Ecto neural progenitor cell (in vitro differentiated cells): Measurements from ENCODE around the gene GCC2.
"Not testable (repeated sequence)": the region's sequence is repeated elsewhere in the genome, so short reads cannot be mapped to it uniquely, and the experiment has no call there.

Experiments used
- DNase-seq: peaks from one replicate; pipeline ENCODE4 v3.0.0-alpha.2; 2018; ENCODE audit warnings: low spot score

GCC2 gene

GRCh38 chr2:108444941-108445840, 3.8 kb upstream of the GCC2 start:
- no peak for DNase-seq

- no peak for DNase-seq
These were observed 2.3 kb upstream of the GCC2 start for GRCh38 chr2:108446703-108447102.

GRCh38 chr2:108447947-108448677, 894 bp upstream of the GCC2 start:
- no peak for DNase-seq

DNA sequence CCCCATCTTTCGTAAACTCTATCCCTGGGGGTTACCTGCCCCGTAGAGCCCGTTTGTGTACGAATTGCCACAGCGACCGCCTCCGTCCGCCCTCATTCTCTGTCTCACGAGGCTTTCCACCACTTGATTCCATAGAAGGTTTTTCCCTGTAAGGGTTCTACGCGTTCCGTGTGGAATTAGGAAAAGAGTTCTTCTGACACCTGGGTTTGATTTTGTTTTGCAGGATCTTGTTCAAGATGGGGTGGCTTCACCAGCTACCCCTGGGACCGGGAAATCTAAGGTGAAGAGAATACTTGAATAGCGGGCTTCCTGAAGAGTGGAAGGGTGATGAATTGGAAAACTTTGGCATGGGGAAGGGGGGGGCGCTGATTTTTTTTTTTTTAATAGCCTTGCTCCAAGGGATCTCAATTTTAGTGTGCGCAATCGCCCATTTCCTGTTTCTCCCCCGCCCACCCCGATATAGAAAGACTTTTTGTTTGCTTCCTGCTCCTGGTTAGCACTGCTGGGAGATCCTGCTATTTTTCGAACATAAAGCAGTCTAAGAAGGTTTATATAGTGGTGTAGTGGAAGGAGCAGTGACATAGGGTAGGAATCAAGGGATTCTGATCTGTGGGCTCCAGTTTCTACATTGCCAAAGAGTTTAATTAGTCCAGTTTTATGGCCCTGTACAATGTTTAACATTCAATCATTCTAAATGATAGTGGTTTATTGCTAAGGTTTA, 564 bp downstream of the GCC2 start:
- no peak for DNase-seq

DNA sequence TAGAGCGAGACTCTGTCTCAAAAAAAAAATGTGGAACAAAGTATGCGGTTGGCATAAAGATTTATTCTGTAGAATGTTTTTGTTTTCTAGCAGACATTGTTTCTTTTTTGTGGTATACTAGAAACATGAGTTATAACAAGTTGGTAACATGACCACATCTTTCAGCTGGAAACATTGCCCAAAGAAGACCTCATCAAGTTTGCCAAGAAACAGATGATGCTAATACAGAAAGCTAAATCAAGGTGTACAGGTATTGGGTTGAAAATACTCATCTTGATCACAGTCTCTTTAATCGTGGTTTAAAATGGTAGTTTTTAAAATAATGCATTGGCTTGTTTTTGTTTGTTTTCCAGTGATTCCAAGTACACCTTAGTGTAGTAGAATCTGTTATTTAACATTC, 1.9 kb downstream of the GCC2 start:
- DNase-seq = no peak

- DNase-seq = no peak
These were observed 3.0 kb downstream of the GCC2 start for GRCh38 chr2:108451976-108452375.

DNA sequence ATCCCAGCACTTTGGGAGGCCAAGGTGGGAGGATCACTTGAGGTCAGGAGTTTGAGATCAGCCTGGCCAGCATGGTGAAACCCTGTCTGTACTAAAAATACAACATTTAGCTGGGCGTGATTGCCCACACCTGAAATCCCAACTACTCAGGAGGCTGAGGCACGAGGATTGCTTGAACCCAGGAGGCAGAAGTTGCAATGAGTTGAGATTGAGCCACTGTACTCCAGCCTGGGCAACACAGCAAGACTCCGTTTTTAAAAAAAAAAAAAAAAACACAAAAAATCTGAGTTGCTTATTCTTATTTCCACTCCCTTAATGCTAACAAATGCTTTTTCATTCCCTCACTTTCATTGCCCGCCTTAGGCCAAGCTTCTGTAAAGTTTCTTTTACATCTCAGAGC, 4.5 kb downstream of the GCC2 start:
- DNase-seq = not testable (repeated sequence)

GRCh38 chr2:108454440-108454839, 5.4 kb downstream of the GCC2 start:
- no peak for DNase-seq

GRCh38 chr2:108455571-108455970, 6.6 kb downstream of the GCC2 start:
- no peak for DNase-seq

DNA sequence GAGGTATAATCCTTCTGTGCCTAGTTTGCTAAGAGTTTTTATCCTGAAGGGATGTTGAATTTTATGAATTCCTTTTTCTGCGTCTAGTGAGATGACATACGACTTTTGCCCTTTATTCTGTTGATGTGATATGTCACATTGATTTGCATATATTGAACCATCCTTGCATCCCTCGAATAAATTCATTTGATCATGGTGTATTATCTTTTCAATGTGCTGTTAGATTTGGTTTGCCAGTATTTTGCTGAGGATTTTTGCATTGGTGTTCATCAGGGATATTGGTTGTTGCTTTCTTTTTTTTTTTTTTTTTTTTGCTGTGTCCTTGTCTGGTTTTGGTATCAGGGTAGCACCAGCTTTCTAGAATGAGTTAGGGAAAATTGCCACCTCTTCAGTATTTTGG, 9.1 kb downstream of the GCC2 start:
- DNase-seq = no peak

DNA sequence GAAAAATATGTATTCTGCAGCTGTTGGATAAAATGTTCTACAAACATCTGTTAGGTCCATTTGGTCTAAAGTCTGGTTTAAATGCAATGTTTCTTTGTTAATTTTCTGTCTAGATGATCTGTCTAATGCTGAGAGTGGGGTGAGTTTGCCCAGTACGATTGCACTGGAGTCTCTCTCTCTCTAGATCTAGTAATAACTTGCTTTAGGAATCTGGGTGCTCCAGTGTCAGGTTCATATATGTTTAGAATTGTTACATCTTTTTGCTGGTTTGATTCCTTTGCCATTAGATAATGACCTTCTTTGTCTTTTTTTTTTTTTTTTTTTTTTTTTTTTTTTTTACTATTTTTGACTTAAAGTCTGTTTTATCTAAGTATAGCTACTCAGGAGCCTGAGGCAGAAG, 10.4 kb downstream of the GCC2 start:
- DNase-seq = no peak

- no peak for DNase-seq
These were observed 11.5 kb downstream of the GCC2 start for GRCh38 chr2:108460345-108461037.

DNA sequence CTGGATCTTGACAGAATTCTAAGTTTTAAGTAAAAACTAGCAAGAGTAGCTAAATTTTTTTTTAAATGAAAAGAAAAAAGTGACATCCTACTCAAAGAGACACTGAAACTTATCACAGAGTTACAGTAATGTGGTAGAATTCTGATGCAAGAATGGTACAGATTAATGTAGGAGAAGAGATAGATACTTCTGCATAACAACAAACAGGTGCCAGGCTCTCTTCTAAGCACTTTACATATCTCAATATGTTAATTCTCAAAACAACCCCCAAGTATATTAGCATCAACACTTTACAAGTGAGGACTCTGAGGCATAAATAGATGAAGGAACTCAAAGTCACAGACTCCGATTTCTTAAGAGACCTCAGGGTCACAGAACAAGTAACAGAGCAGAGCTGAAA, 28.1 kb downstream of the GCC2 start:
- DNase-seq = no peak

DNA sequence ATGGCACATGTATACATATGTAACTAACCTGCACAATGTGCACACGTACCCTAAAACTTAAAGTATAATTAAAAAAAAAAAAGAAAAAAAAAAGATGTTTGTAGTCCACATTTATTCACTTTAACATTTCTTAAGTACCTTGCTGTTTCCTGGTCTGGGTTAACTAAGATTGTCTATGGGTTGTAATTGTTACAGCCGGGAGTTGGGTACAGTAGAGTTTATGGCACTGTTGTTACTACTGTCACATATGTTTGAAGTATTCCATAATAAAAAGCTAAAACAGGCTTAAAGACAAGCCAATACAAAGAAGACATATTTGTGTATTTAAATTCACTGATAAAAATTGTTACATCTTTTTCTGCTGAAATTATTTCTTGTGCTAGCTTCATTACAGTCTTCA, 36.2 kb downstream of the GCC2 start:
- DNase-seq = no peak

- no peak for DNase-seq
These were observed 41.6 kb downstream of the GCC2 start for GRCh38 chr2:108490506-108491122.

- no peak for DNase-seq
These were observed 42.8 kb downstream of the GCC2 start for GRCh38 chr2:108491848-108492247.

GRCh38 chr2:108492364-108492763, 43.4 kb downstream of the GCC2 start:
- DNase-seq = no peak

DNA sequence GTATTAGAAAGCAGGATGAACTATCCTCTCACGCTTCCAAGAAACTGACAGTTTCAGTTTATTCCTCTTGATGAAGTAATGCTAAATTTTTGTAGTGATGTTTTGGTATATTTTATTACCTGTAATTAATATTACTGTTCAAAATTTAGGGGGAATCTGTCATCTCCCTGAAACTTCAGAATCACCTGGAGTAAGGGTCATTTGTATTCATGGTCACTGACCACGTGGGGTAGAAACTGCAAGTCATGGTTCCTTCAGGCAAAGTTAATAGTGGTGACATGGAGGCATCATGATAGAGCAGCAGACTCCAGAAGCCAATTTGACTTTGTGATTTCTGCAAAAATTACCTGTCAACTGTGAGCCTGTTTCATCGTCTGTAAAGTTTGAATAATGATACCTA, 47.2 kb downstream of the GCC2 start:
- not testable (repeated sequence) for DNase-seq

GRCh38 chr2:108507620-108508019, 58.6 kb downstream of the GCC2 start:
- DNase-seq = not testable (repeated sequence)

DNA sequence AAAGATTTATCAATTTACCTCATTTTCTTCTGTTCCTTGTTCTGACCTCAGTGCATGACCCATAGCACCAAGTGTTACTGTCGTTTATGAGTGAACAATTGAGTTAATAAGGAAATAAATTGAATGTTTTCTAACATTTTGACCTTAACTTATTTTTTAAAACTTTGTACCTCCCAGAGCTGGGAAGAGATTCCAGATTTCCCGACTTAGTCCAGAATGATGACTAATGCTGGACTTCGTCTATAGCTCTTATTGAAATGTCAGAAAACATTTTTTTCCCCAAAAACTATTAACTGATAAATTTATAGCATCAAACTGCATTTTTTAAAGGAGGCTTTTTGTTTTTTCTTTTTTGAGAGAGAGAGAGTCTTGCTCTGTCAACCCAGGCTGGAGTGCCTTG, 63.4 kb downstream of the GCC2 start:
- not testable (repeated sequence) for DNase-seq

DNA sequence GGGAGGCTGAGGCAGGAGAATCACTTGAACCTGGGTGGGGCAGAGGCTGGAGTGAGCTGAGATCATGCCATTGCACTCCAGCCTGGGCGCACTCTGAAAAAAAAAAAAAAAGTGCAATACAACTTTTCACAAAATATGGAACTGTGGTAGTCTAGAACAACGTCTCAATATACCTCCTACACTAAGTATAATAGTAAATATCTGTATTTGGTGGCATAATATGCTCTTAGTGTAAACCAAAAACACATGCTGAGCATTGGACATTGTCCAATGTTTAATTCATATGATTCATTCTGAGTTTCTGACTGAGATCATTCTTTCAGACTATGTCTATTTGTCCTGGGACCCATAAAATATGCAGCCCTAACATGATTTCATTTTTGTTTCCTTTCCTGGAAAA, 65.5 kb downstream of the GCC2 start:
- not testable (repeated sequence) for DNase-seq

GRCh38 chr2:108524688-108525087, 75.7 kb downstream of the GCC2 start:
- not testable (repeated sequence) for DNase-seq
